K562 (cell line): ENCODE results near the gene ZNF316. TPM values are rescaled to one million over a fixed set of nuclear protein-coding genes. Genes with fewer than 3 reads are reported as not detected.

Experiments used
- CCAR2 ChIP-seq: fragments of 200-400 bp; formaldehyde crosslinking; IDR thresholded peaks from 2 replicates; pipeline ENCODE4 v1.6.1; 2017; ENCODE audit warnings: mild to moderate bottlenecking, low read depth, low read length
- GTF2F1 ChIP-seq: IDR thresholded peaks from 2 replicates; pipeline ENCODE4 v1.6.1; 2011; ENCODE audit warnings: low read depth, low read length, improper control_type of control experiment
- HMG20B ChIP-seq: fragments of 250-450 bp; sonication (Bioruptor Pico); IDR thresholded peaks from 2 replicates; pipeline ENCODE4 v1.5.0; 2021; ENCODE audit warnings: mild to moderate bottlenecking
- NBN ChIP-seq: fragments of 450-650 bp; IDR thresholded peaks from 2 replicates; pipeline ENCODE4 v1.6.1; 2016; ENCODE audit warnings: low read depth, mild to moderate bottlenecking
- NR2C1 ChIP-seq, 2 experiments: fragments of 450-650 bp; IDR thresholded peaks; 2 replicates each; pipeline ENCODE4 v1.6.1; 2017; ENCODE audit warnings: mild to moderate bottlenecking in 2 of 2, antibody characterized with exemption in 1 of 2, inconsistent platforms in 1 of 2, missing compliant biosample characterization in 1 of 2, missing genetic modification characterization in 1 of 2
- PTRF ChIP-seq: fragments of 450-650 bp; IDR thresholded peaks from 2 replicates; pipeline ENCODE4 v1.6.1; 2016; ENCODE audit warnings: mild to moderate bottlenecking, missing genetic modification characterization, missing compliant biosample characterization
- PURB ChIP-seq: sonication (generic); formaldehyde crosslinking; IDR thresholded peaks from 2 replicates; pipeline ENCODE4 v1.9.0; 2021; ENCODE audit warnings: low read depth, mild to moderate bottlenecking, missing genetic modification reagents
- ZFP1 ChIP-seq: fragments of 450-650 bp; formaldehyde crosslinking; IDR thresholded peaks from 2 replicates; pipeline ENCODE4 v1.4.0; 2020; ENCODE audit warnings: mild to moderate bottlenecking, mixed read lengths
- ZNF140 ChIP-seq: fragments of 250-450 bp; sonication (Bioruptor Pico); IDR thresholded peaks from 2 replicates; pipeline ENCODE4 v1.8.0; 2021; ENCODE audit warnings: moderate library complexity, mild to moderate bottlenecking, inconsistent platforms
- ZNF175 ChIP-seq: fragments of 200-800 bp; sonication (Bioruptor generic); IDR thresholded peaks from 2 replicates; pipeline ENCODE4 v1.6.1; 2016; ENCODE audit warnings: low read depth, mild to moderate bottlenecking, missing genetic modification characterization, missing compliant biosample characterization
- ZNF311 ChIP-seq: fragments of 250-450 bp; sonication (Bioruptor Pico); IDR thresholded peaks from 2 replicates; pipeline ENCODE4 v1.4.0; 2020; ENCODE audit warnings: mild to moderate bottlenecking, moderate library complexity
- ZNF384 ChIP-seq: IDR thresholded peaks from 2 replicates; pipeline ENCODE4 v1.6.1; 2012; ENCODE audit warnings: low read depth, low read length, improper control_type of control experiment
- polyA plus RNA-seq, 8 experiments: library from polyadenylated mRNA; depleted of rRNA in 4 of 8; stranded (reverse) in 5 of 8; unstranded in 3 of 8; fragments of >200 nt; fragmentation: Nextera tagmentation in 2 of 8; fragmentation: Illumina TruSeq in 1 of 8; extraction: Ambion mirVana in 2 of 8; extraction: Trizol in 1 of 8; gene quantifications; 2 replicates each; pipeline versions ENCODE4 v1.2.1 to v1.2.3, GENCODE V29; 2011 to 2014; ENCODE audit warnings: inconsistent platforms in 1 of 8, missing spikeins in 1 of 8
- total RNA-seq, 7 experiments: library from RNA; depleted of rRNA in 6 of 7; stranded (reverse); fragments of >200 nt in 6 of 7; fragmentation: Illumina TruSeq in 2 of 7; extraction: Trizol in 2 of 7; gene quantifications; 2 replicates each; pipeline versions ENCODE4 v1.2.1 to v1.2.3, GENCODE V29; 2011 to 2021; ENCODE audit warnings: low replicate concordance in 1 of 7
- TF ChIP-seq, protein P1 (sequence below): sonication (generic); formaldehyde crosslinking; IDR thresholded peaks from 2 replicates; pipeline ENCODE4 v1.8.0; 2022; ENCODE audit warnings: missing genetic modification reagents, mild to moderate bottlenecking, borderline replicate concordance
- TF ChIP-seq, protein P2 (sequence below): sonication (generic); formaldehyde crosslinking; IDR thresholded peaks from 2 replicates; pipeline ENCODE4 v1.8.1; 2023; ENCODE audit warnings: mild to moderate bottlenecking, missing genetic modification reagents
- TF ChIP-seq, protein P3 (sequence below), 3 experiments: fragments of 200-800 bp in 1 of 3; fragments of 250-450 bp in 1 of 3; fragments of 450-650 bp in 1 of 3; sonication (Bioruptor Pico) in 1 of 3; sonication (Bioruptor generic) in 1 of 3; formaldehyde crosslinking in 1 of 3; IDR thresholded peaks; 2 replicates each; pipeline versions ENCODE4 v1.6.1 to v1.8.0; 2016 to 2022; ENCODE audit warnings: mild to moderate bottlenecking in 2 of 3, missing genetic modification characterization in 2 of 3, missing compliant biosample characterization in 1 of 3, moderate library complexity in 1 of 3
- TF ChIP-seq, protein P4 (sequence below): fragments of 250-450 bp; sonication (Bioruptor Pico); IDR thresholded peaks from 2 replicates; pipeline ENCODE4 v1.9.0; 2021; ENCODE audit warnings: mild to moderate bottlenecking, inconsistent platforms

Gene ZNF316
- total and polyA plus RNA-seq, 9 of the 15 experiments (the other 6 are each of a cell fraction or from before 2014, with no cell fraction given): 0.10 to 34.0 (median 8.6) TPM

DNA sequence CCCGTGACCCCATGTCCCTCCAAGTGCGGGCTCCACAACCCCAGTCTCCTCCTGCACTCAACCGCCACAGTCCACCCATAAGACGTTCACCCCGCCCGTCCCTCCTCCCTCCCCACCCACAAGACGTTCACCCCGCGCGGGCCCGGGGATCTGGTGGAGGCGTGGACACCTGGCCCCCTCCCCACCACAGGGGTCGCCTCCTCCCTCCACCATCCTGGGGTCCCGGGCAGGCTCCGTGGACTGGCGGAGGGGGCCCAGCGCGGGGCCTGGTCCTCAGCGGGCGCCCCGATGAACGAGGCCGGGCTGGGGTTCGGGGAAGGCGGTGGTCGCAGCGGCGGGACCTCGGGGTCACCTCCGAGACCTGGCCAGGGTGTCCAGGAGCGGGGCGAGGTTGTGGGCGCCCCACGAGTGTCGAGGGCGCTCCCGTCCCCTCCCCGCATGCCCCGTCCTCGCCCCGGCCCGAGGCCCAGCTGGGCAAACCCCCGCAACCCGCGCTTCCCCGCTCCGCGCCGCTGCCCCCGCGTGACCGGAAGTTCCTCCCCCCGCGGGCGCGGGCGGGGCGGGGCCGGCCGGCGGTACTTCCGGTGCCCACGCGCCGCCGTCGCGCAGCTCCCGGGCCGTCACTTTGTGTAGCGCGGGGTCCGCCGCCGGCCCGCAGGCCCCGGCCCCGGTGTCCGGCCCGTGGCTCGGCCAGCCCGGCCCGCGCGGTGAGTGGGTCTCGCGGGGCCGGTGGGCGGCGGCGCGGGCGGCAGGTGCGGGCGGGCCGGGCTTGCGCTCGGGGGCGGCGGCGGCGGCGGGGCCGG lies at the start of gene ZNF316 (continued):
- TF ChIP-seq, protein P1, sequence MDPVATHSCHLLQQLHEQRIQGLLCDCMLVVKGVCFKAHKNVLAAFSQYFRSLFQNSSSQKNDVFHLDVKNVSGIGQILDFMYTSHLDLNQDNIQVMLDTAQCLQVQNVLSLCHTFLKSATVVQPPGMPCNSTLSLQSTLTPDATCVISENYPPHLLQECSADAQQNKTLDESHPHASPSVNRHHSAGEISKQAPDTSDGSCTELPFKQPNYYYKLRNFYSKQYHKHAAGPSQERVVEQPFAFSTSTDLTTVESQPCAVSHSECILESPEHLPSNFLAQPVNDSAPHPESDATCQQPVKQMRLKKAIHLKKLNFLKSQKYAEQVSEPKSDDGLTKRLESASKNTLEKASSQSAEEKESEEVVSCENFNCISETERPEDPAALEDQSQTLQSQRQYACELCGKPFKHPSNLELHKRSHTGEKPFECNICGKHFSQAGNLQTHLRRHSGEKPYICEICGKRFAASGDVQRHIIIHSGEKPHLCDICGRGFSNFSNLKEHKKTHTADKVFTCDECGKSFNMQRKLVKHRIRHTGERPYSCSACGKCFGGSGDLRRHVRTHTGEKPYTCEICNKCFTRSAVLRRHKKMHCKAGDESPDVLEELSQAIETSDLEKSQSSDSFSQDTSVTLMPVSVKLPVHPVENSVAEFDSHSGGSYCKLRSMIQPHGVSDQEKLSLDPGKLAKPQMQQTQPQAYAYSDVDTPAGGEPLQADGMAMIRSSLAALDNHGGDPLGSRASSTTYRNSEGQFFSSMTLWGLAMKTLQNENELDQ: no peak
- TF ChIP-seq GTF2F1 (no peak), NR2C1 (IDR thresholded peaks at IDR 0.05) (no peak), NR2C1 (tag; IDR thresholded peaks at IDR 0.05) (no peak), ZNF175 (CRISPR knock-in tag) (no peak), ZNF311 (CRISPR knock-in tag) (no peak), HMG20B (CRISPR knock-in tag) (no peak), NBN (no peak), ZNF384 (no peak), PTRF (tag) (no peak), ZFP1 (CRISPR knock-in tag) (no peak), PURB (no peak), ZNF140 (CRISPR knock-in tag) (no peak), CCAR2 (no peak)
- TF ChIP-seq, protein P2, sequence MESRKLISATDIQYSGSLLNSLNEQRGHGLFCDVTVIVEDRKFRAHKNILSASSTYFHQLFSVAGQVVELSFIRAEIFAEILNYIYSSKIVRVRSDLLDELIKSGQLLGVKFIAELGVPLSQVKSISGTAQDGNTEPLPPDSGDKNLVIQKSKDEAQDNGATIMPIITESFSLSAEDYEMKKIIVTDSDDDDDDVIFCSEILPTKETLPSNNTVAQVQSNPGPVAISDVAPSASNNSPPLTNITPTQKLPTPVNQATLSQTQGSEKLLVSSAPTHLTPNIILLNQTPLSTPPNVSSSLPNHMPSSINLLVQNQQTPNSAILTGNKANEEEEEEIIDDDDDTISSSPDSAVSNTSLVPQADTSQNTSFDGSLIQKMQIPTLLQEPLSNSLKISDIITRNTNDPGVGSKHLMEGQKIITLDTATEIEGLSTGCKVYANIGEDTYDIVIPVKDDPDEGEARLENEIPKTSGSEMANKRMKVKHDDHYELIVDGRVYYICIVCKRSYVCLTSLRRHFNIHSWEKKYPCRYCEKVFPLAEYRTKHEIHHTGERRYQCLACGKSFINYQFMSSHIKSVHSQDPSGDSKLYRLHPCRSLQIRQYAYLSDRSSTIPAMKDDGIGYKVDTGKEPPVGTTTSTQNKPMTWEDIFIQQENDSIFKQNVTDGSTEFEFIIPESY (CRISPR knock-in tag): no peak
- TF ChIP-seq, protein P3, sequence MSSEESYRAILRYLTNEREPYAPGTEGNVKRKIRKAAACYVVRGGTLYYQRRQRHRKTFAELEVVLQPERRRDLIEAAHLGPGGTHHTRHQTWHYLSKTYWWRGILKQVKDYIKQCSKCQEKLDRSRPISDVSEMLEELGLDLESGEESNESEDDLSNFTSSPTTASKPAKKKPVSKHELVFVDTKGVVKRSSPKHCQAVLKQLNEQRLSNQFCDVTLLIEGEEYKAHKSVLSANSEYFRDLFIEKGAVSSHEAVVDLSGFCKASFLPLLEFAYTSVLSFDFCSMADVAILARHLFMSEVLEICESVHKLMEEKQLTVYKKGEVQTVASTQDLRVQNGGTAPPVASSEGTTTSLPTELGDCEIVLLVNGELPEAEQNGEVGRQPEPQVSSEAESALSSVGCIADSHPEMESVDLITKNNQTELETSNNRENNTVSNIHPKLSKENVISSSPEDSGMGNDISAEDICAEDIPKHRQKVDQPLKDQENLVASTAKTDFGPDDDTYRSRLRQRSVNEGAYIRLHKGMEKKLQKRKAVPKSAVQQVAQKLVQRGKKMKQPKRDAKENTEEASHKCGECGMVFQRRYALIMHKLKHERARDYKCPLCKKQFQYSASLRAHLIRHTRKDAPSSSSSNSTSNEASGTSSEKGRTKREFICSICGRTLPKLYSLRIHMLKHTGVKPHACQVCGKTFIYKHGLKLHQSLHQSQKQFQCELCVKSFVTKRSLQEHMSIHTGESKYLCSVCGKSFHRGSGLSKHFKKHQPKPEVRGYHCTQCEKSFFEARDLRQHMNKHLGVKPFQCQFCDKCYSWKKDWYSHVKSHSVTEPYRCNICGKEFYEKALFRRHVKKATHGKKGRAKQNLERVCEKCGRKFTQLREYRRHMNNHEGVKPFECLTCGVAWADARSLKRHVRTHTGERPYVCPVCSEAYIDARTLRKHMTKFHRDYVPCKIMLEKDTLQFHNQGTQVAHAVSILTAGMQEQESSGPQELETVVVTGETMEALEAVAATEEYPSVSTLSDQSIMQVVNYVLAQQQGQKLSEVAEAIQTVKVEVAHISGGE (CRISPR knock-in tag; IDR thresholded peaks at IDR 0.05): peak in 2 of 3 experiments; percentile 21 to 82; a peak in 3 of 6 replicates
- TF ChIP-seq, protein P4, sequence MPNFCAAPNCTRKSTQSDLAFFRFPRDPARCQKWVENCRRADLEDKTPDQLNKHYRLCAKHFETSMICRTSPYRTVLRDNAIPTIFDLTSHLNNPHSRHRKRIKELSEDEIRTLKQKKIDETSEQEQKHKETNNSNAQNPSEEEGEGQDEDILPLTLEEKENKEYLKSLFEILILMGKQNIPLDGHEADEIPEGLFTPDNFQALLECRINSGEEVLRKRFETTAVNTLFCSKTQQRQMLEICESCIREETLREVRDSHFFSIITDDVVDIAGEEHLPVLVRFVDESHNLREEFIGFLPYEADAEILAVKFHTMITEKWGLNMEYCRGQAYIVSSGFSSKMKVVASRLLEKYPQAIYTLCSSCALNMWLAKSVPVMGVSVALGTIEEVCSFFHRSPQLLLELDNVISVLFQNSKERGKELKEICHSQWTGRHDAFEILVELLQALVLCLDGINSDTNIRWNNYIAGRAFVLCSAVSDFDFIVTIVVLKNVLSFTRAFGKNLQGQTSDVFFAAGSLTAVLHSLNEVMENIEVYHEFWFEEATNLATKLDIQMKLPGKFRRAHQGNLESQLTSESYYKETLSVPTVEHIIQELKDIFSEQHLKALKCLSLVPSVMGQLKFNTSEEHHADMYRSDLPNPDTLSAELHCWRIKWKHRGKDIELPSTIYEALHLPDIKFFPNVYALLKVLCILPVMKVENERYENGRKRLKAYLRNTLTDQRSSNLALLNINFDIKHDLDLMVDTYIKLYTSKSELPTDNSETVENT: no peak
